CD4-positive, alpha-beta T cell (primary cell): ENCODE measurements around the gene PLXNB3. TPM values are rescaled to one million over a fixed set of nuclear protein-coding genes. Genes with fewer than 3 reads are reported as not detected.

Experiments used
- ATAC-seq: fragments of 200-7000 bp; cut with Tn5 transposase; one replicate; pipeline ENCODE4 v1.10.0; 2022; ENCODE audit warnings: mild to moderate bottlenecking; ENCODE audit not compliant: poor library complexity
- CTCF ChIA-PET: fragments of 350-600 bp; sonication (Branson Sonifier 250); formaldehyde crosslinking; loops from one replicate; lab custom pipeline; 2021; ENCODE audit warnings: antibody characterized with exemption, inconsistent platforms; lab: Charles Lee
- POLR2A ChIA-PET: fragments of 350-600 bp; sonication (Branson Sonifier 250); formaldehyde crosslinking; loops from one replicate; lab custom pipeline; 2021; ENCODE audit warnings: antibody characterized with exemption, inconsistent platforms; lab: Charles Lee
- DNase-seq, 14 experiments: peaks; one replicate each; pipeline ENCODE4 v3.0.0-alpha.2; 2013 to 2020; ENCODE audit warnings: mixed read lengths in 2 of 14
- H3K27ac ChIP-seq, 2 donors: one replicate each; pipeline versions ENCODE4 v1.5.1 to v1.7.0; 2013; ENCODE audit warnings: low read length in 2 of 2, low read depth in 1 of 2, mild to moderate bottlenecking in 1 of 2
- H3K27me3 ChIP-seq, 2 experiments: 1 replicate in 1 of 2; 2 replicates in 1 of 2; pipeline versions ENCODE4 v1.6.1 to v1.7.0; 2013; ENCODE audit warnings: low read length in 2 of 2, control low read depth in 1 of 2, mild to moderate bottlenecking in 1 of 2, moderate library complexity in 1 of 2; ENCODE audit not compliant: insufficient read depth in 2 of 2, control insufficient read depth in 1 of 2
- H3K36me3 ChIP-seq: one replicate; pipeline ENCODE4 v1.6.1; 2013; ENCODE audit warnings: low read length, control low read depth; ENCODE audit not compliant: insufficient read depth
- H3K4me1 ChIP-seq: one replicate; pipeline ENCODE4 v1.6.1; 2013; ENCODE audit warnings: low read length, control low read depth; ENCODE audit not compliant: insufficient read depth
- H3K4me3 ChIP-seq: one replicate; pipeline ENCODE4 v1.5.1; 2013; ENCODE audit warnings: mild to moderate bottlenecking, low read length, moderate library complexity
- H3K9me3 ChIP-seq, 2 experiments: 1 replicate in 1 of 2; 2 replicates in 1 of 2; pipeline versions ENCODE4 v1.6.1 to v1.7.0; 2013; ENCODE audit warnings: low read length in 2 of 2, mild to moderate bottlenecking in 2 of 2, control low read depth in 1 of 2, moderate library complexity in 1 of 2; ENCODE audit not compliant: control insufficient read depth in 1 of 2, insufficient read depth in 1 of 2
- H3K27ac Mint-ChIP-seq: one replicate; pipeline ENCODE4 v1.8.0; 2020; ENCODE audit warnings: mixed read lengths
- H3K27me3 Mint-ChIP-seq: one replicate; pipeline ENCODE4 v1.8.0; 2021; ENCODE audit warnings: mixed read lengths
- H3K36me3 Mint-ChIP-seq: one replicate; pipeline ENCODE4 v1.8.0; 2021; ENCODE audit warnings: low read depth, mixed read lengths
- H3K4me1 Mint-ChIP-seq: one replicate; pipeline ENCODE4 v1.8.0; 2021; ENCODE audit warnings: low read depth, mixed read lengths
- H3K4me3 Mint-ChIP-seq: one replicate; pipeline ENCODE4 v1.8.0; 2020; ENCODE audit warnings: mild to moderate bottlenecking, mixed read lengths
- H3K9me3 Mint-ChIP-seq: one replicate; pipeline ENCODE4 v1.8.0; 2020; ENCODE audit warnings: mixed read lengths
- intact Hi-C, 2 experiments: fragments of 100-400 bp; cut with DNase I in 1 of 2; cut with micrococcal nuclease in 1 of 2; formaldehyde crosslinking; loops; one replicate each; pipeline versions ENCODE4 v1.15.1 to v1.9.0; 2023 to 2025; cut with DNase I, micrococcal nuclease
- total RNA-seq, 174 experiments: library from RNA in 2 of 174; stranded (reverse) in 2 of 174; gene quantifications; one replicate each; pipeline ENCODE4 v1.2.3 and lab custom pipeline; 2021 to 2026
- TF ChIP-seq, protein P1 (sequence below): fragments of 200-600 bp; IDR thresholded peaks from one replicate; pipeline ENCODE4 v1.8.0; 2022; ENCODE audit warnings: antibody characterized with exemption, mild to moderate bottlenecking

The PLXNB3 gene
- total RNA-seq, 2 experiments from 2014 or later = not detected

DNA sequence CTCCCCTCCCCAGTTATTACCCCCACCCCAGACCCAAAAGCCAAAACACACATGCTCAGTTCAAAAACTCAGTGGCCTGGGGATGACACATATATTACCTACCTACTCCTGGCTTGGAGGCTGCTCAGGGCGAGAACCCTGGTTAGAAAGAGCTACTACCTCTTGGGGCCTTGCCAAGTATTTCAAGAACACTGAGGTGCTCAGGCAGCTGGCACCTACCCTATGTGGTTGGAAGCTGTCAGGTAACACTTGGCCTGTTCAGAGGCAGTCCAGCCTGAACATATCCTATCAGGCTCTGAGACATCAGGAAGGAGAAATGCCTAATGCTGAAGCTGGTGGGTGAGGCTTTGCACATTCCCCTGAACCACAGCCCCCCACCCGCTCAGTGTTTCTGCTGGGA, 44.8 kb upstream of the PLXNB3 start:
- ATAC-seq = no peak
- POLR2A ChIA-PET = no interaction called here
- H3K27ac Mint-ChIP-seq = no peak overlapping the region

DNA sequence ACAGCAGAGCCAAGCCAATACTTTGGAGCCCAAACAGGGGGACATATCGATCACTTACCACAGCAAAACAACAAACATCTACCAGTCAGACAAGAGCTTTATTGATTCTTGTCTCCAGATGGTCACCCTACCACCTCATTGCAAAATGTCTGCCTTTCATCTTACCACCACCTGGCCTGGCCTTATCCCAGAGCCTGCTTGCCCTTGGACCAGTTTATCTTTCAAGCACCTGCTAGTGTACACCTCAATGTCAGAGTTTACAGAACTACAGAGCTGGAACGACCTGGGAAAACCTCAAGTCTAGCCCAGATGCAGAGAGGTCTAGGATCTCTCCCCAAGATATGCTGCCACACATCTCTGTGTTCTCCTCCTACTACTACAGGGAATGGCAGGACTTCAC, 44.3 kb upstream of the PLXNB3 start:
- H3K4me1 Mint-ChIP-seq = peaks cover 20% of the 10 kb centered on the region
- peaks cover 47% of the 10 kb centered on the region for H3K36me3 Mint-ChIP-seq
- Histone ChIP-seq H3K27me3 (no peaks in the 10 kb centered on the region), H3K4me1 (peaks cover 26% of the 10 kb centered on the region), H3K36me3 (peaks cover 40% of the 10 kb centered on the region), H3K4me3 (no peak overlapping the region), H3K9me3 (no peaks in the 10 kb centered on the region), H3K27ac (no peak overlapping the region)
- H3K27ac Mint-ChIP-seq = no peak overlapping the region
- ChIA-PET POLR2A (no interaction called here), CTCF (no interaction called here)
- no peaks in the 10 kb centered on the region for H3K27me3 Mint-ChIP-seq
- H3K9me3 Mint-ChIP-seq = no peaks in the 10 kb centered on the region
- intact Hi-C loops = loop anchor here in 1 of 2 experiments (5.0 kb wide), 1 partner anchor 117 kb away; no protein-coding TSS in a partner anchor
- H3K4me3 Mint-ChIP-seq = no peak overlapping the region
- ATAC-seq (no peak), DNase-seq (no peak)
- TF ChIP-seq, protein P1, sequence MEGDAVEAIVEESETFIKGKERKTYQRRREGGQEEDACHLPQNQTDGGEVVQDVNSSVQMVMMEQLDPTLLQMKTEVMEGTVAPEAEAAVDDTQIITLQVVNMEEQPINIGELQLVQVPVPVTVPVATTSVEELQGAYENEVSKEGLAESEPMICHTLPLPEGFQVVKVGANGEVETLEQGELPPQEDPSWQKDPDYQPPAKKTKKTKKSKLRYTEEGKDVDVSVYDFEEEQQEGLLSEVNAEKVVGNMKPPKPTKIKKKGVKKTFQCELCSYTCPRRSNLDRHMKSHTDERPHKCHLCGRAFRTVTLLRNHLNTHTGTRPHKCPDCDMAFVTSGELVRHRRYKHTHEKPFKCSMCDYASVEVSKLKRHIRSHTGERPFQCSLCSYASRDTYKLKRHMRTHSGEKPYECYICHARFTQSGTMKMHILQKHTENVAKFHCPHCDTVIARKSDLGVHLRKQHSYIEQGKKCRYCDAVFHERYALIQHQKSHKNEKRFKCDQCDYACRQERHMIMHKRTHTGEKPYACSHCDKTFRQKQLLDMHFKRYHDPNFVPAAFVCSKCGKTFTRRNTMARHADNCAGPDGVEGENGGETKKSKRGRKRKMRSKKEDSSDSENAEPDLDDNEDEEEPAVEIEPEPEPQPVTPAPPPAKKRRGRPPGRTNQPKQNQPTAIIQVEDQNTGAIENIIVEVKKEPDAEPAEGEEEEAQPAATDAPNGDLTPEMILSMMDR = no peak

More for the DNA sequence above, 44.8 kb upstream of the PLXNB3 start:
- CTCF ChIA-PET = no interaction called here
- no peak for DNase-seq
- Histone ChIP-seq H3K9me3 (no peaks in the 10 kb centered on the region), H3K4me3 (no peak overlapping the region), H3K27ac (no peak overlapping the region), H3K27me3 (no peaks in the 10 kb centered on the region), H3K4me1 (peaks cover 26% of the 10 kb centered on the region), H3K36me3 (peaks cover 44% of the 10 kb centered on the region)
- no peak overlapping the region for H3K4me3 Mint-ChIP-seq
- intact Hi-C loops = no loop called here
- TF ChIP-seq, protein P1 = no peak
- no peaks in the 10 kb centered on the region for H3K27me3 Mint-ChIP-seq
- H3K36me3 Mint-ChIP-seq = peaks cover 52% of the 10 kb centered on the region
- H3K9me3 Mint-ChIP-seq = no peaks in the 10 kb centered on the region
- H3K4me1 Mint-ChIP-seq = peaks cover 20% of the 10 kb centered on the region

- H3K9me3 Mint-ChIP-seq = no peaks in the 10 kb centered on the region
- no peaks in the 10 kb centered on the region for H3K27me3 ChIP-seq
- H3K36me3 ChIP-seq = peaks cover 28% of the 10 kb centered on the region
- peak overlapping the region; percentile 91 for H3K4me3 Mint-ChIP-seq
- no peaks in the 10 kb centered on the region for H3K27me3 Mint-ChIP-seq
- H3K4me1 ChIP-seq = peaks cover 57% of the 10 kb centered on the region
- peak overlapping the region; percentile 68 for H3K4me3 ChIP-seq
- H3K4me1 Mint-ChIP-seq = peaks cover 32% of the 10 kb centered on the region
- H3K9me3 ChIP-seq = no peaks in the 10 kb centered on the region
- peak overlapping the region; percentile 84 for H3K27ac Mint-ChIP-seq
- ATAC-seq = no peak
- intact Hi-C loops = loop anchor here in 1 of 2 experiments (5.0 kb wide), 1 partner anchor 121 kb away; no protein-coding TSS in a partner anchor
- ChIA-PET CTCF (no interaction called here), POLR2A (no interaction called here)
- TF ChIP-seq, protein P1 = no peak
- H3K27ac ChIP-seq = peak overlapping the region; percentile 39 to 44
- peak in 2 of 14 experiments; percentile 13 to 32 for DNase-seq
- peaks cover 32% of the 10 kb centered on the region for H3K36me3 Mint-ChIP-seq
Measured at GRCh38 chrX:153722704-153723350, 41.2 kb upstream of the PLXNB3 start.
